GM19455 (cell line): ENCODE results near the gene ORMDL1.
"Not testable (repeated sequence)": the region's sequence is repeated elsewhere in the genome, so short reads cannot be mapped to it uniquely, and the experiment has no call there.

ENCODE experiments used
- ATAC-seq: cut with Tn5 transposase; IDR thresholded peaks from one replicate; pipeline ENCODE4 v1.9.1; 2021; ENCODE audit not compliant: unreplicated experiment

ORMDL1 gene

DNA sequence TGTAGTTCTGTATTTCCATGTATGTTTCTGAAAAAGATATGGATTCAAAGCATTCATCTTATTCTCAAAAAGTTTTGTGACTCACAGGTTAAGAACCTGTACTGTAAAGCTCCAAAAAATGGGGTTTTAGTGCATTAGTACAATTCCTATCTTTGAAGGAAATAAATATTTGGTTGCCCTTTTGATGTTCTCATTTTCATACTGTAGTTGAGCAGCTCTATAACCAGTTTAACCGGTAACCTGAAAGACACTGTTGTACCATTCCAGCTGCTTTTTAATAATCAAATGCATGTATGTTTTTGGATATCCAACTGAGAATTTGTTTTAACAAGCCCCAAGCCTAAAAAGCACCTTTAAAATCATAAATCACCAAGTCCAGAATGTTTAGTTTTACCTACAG, 11.9 kb downstream of the ORMDL1 start:
- no peak for ATAC-seq

DNA sequence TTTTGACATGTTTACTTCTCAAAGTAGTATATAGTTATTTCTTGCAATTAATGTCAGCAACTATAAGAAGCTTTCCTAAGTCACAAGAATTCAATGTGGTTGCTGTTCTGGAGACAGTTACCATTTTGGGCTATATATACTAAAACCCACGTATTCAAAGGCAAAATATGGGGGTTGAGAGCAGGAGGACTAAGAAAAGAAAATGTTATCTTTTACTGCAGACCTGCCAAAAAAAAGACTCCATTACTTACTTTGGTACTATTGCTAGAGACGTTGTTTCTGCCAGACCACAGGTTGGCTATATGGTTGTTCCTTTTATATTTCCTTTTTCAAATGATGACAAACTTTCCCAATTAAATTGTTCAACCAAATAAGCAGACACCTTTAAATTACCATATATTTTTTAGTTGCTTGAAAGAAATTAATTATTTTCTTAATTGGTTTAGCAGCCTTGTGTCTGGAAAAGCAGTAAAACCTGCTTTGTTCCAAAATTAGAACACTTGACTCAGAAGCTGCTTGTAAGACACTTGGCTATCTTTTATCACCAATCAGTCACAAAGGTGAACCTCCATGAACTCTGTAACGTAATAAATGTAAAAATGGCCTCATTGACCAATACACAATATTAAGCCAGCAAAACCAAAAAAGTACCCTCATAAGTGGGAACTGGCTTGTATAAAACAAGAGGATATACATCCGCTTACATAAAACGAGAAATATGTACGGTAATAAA, 13.4 kb downstream of the ORMDL1 start:
- ATAC-seq = no peak

- ATAC-seq = no peak
These were observed 20.1 kb downstream of the ORMDL1 start for GRCh38 chr2:189763908-189764661.

GRCh38 chr2:189762551-189763298, 21.4 kb downstream of the ORMDL1 start, which contains the start of gene OSGEPL1:
OSGEPL1 (minus strand) TSS chr2:189762792; CDS start chr2:189761640, 1,152 bp downstream.
- ATAC-seq = peak; percentile 97

DNA sequence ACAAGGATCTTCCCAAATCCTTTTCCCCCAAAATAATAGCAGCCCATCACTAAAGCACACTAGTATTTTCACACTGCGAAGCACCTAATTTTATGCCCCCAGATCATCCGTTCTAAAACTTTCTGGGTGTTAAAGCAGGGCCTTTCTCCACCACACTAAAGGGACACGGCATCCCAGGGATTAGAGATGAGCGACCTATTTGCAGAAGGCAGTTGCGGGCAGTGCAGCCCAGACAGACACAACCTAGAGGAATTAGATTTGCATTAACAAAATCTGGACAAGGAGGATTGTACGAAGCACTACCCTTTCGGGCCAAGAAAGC, 21.9 kb downstream of the ORMDL1 start:
- ATAC-seq = no peak

GRCh38 chr2:189760154-189760553, 24.0 kb downstream of the ORMDL1 start:
- not testable (repeated sequence) for ATAC-seq

GRCh38 chr2:189756311-189756952, 27.7 kb downstream of the ORMDL1 start:
- ATAC-seq = no peak

- ATAC-seq = no peak
These were observed 33.0 kb downstream of the ORMDL1 start for GRCh38 chr2:189751080-189751658.

- ATAC-seq = no peak
These were observed 54.7 kb downstream of the ORMDL1 start for GRCh38 chr2:189729430-189729829.

GRCh38 chr2:189726849-189727248, 57.3 kb downstream of the ORMDL1 start:
- no peak for ATAC-seq

DNA sequence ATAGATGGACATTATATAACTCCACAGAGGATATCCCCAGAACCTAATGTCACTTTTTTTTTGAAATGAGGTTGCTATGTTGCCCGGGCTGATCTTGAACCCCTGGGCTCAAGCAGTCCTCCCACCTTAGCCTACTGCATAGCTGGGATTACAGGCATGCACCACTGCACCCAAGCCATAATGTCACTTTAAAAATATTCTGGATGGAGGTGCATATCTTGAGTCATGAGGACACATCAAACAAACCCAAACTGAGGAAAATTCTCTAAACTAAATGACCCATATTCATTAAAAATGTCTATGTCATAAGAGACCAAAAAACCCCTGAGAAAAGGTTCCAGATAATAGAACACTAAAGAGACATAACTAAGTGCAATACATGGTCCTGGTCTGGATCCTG, 57.9 kb downstream of the ORMDL1 start:
- ATAC-seq = no peak

DNA sequence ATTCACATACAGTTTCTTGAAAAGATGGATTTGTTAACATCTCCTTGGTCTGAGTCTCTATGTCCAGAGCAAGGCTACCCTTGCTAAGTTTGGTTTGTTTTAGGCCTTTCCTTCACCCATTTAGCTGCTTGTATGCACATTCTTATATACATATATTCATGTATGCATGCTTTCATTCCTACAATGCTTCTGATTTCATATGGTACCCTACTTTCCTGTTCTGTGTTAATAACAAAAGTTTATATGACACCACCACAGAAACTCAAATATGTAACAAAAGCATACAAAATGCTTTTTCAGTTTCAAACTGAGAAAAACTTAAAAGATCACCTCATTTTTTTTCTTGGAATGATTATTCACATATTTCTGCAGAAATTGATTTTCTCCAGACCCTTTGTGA, 60.9 kb downstream of the ORMDL1 start:
- no peak for ATAC-seq
